ENCODE data around the gene ENG. TPM values are rescaled to one million over a fixed set of nuclear protein-coding genes. Genes with fewer than 3 reads are reported as not detected.
"Not testable (repeated sequence)": the region's sequence is repeated elsewhere in the genome, so short reads cannot be mapped to it uniquely, and the experiment has no call there.

ENG gene
- total and polyA plus RNA-seq, 12 donors: 76.8 to 310 (median 142) TPM

DNA sequence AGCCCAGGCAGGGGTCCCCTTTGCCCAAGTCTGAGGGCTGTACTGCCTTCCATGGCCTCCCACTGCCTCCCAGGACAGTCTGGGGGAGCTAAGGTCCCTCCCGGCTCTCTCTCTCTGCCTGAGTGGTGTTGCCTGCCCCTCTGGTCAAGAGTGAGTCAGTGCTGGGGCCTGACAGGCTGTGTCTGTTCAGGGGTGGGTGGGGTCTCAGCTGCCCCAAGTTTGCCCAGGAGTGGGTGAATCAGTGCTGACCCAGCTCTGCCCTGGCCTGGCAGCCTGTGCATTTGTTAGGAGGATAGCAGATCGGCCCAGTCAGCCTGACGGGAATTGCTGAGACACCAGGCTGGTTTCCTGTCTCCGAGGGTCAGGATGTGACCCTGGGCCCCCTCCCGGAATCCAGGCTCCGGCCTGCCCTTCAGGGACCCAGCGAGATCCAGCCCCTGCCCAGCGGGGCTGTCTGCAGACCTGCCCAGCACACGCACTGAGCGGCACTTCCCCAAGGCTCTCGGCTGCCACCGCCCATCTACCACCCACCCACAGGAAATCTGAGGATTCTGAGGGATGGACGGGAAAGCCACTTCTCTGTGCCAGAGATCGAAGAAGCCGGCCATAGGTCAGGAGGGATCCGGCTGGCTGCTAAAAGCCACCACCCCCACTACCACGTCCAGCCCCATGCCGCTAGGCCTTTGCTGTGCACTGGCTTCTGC is 15.9 kb downstream of the ENG start:
- 43 to 51% methylated on average over 18 of the region's 18 CpGs for WGBS, 2 donors
- peak; percentile 59 to 90 (median 75) for ATAC-seq

DNA sequence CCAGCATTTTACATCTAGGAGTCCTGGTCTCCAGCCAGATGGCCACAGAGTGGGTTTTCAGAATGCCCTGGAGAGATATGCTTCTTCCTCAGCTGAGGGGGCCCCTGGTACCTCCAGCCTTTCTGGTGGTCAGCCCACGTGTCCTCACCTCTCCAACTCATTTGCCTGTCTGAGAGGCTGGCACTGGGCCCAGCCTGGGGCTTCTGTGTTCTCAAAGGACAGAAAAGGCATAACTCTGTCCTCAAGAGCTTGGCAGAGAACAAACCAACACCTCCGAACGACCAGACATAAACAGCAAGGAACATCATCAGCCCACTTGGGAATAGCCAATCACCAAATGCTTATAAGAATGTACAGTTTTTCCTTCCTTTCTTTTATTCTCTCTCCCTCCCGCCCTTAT is 17.1 kb downstream of the ENG start:
- WGBS, 2 donors: 39% methylated on average over 4 of the region's 4 CpGs
- TF ChIP-seq, protein P1, sequence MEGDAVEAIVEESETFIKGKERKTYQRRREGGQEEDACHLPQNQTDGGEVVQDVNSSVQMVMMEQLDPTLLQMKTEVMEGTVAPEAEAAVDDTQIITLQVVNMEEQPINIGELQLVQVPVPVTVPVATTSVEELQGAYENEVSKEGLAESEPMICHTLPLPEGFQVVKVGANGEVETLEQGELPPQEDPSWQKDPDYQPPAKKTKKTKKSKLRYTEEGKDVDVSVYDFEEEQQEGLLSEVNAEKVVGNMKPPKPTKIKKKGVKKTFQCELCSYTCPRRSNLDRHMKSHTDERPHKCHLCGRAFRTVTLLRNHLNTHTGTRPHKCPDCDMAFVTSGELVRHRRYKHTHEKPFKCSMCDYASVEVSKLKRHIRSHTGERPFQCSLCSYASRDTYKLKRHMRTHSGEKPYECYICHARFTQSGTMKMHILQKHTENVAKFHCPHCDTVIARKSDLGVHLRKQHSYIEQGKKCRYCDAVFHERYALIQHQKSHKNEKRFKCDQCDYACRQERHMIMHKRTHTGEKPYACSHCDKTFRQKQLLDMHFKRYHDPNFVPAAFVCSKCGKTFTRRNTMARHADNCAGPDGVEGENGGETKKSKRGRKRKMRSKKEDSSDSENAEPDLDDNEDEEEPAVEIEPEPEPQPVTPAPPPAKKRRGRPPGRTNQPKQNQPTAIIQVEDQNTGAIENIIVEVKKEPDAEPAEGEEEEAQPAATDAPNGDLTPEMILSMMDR (IDR thresholded peaks at IDR 0.05): no peak
- peaks cover 41 to 100% (median 97%) of the 10 kb centered on the region in 9 donors for H3K4me1 ChIP-seq
- no peaks in the 10 kb centered on the region for H3K9me3 ChIP-seq
- intact Hi-C loops (cut with DNase I): no loop called here
- no peak overlapping the region for H3K4me3 ChIP-seq
- ATAC-seq (no peak), DNase-seq (no peak)
- H3K36me3 ChIP-seq: peaks cover 0 to 90% (median 10%) of the 10 kb centered on the region in 9 donors
- peak overlapping the region in 9 of 10 donors; percentile 77 to 99 (median 89) for H3K27ac ChIP-seq
- H3K27me3 ChIP-seq: no peaks in the 10 kb centered on the region

More for the DNA sequence above, 15.9 kb downstream of the ENG start:
- TF ChIP-seq, protein P1 (IDR thresholded peaks at IDR 0.05): no peak
- DNase-seq: peak; percentile 74 to 75
- peaks cover 38 to 100% (median 85%) of the 10 kb centered on the region in 9 donors for H3K4me1 ChIP-seq
- H3K36me3 ChIP-seq: peaks cover 0 to 92% (median 20%) of the 10 kb centered on the region in 9 donors
- no peaks in the 10 kb centered on the region for H3K27me3 ChIP-seq
- H3K27ac ChIP-seq: peak overlapping the region; percentile 72 to 99 (median 88)
- no peaks in the 10 kb centered on the region for H3K9me3 ChIP-seq
- peak overlapping the region in 8 of 10 donors; percentile 2 to 32 (median 20) for H3K4me3 ChIP-seq
- intact Hi-C loops (cut with DNase I): no loop called here

DNA sequence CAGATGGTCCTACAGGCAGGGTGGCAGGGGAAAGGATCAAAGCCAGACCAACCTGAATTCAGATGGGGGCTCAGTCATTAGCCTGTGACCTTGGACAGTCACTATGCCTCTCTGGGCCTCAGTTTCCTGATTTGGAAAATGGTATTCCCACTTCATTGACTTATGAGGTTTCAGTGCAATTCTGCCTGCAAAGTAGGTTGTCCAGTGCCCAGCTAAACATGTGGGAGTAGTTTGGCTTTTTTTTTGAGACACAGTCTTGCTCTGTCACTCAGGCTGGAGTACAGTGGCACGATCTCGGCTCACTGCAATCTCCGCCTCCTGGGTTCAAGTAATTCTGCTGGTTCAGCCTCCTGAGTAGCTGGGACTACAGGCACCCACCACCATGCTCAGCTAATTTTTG is 17.9 kb downstream of the ENG start:
- intact Hi-C loops (cut with DNase I); DNase-seq; H3K9me3 ChIP-seq; H3K27me3 ChIP-seq; ATAC-seq: not testable (repeated sequence)
- Histone ChIP-seq H3K27ac (peak overlapping the region; percentile 61 to 99 (median 88)), H3K4me3 (peak overlapping the region in 3 of 10 donors; percentile 7 to 16 (median 15)), H3K36me3 (peaks cover 0 to 86% (median 5%) of the 10 kb centered on the region in 9 donors), H3K4me1 (peaks cover 38 to 100% (median 98%) of the 10 kb centered on the region in 9 donors)
- 62 to 67% methylated on average over 3 of the region's 3 CpGs for WGBS, 2 donors

DNA sequence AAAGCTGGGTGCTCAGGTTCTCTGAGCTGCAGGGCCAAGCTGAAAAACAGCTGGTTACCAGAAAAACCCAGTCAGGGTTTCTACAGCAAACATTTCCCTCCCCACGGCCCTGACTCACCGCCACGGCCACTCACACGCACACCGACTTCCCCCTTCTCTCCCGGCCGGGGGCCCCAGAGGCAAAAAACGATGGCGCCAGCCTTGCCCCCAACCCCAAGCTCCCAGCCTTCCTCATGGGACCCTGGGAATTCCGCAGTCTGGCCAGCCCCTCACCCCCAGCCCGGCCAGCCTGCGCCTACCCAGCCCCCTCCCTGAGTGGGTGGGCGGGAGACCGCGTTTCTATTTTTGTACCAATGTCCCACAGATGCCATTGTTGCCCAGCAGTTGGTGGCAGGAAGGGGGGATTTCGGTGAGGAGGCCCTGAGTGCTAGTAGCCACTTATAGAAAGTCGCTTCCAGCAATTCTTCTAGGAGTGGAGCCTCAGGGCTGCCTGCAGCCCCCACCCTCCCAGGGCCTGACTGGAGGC is 18.4 kb downstream of the ENG start:
- H3K4me3 ChIP-seq: peak overlapping the region in 6 of 10 donors; percentile 7 to 24 (median 16)
- intact Hi-C loops (cut with DNase I): no loop called here
- 22 to 30% methylated on average over 17 of the region's 17 CpGs for WGBS, 2 donors

More for the DNA sequence above, 18.4 kb downstream of the ENG start:
- H3K27me3 ChIP-seq: no peaks in the 10 kb centered on the region
- no peaks in the 10 kb centered on the region for H3K9me3 ChIP-seq
- ATAC-seq: peak in 7 of 8 donors; percentile 6 to 43 (median 26)
- H3K4me1 ChIP-seq: peaks cover 38 to 100% (median 98%) of the 10 kb centered on the region in 9 donors
- H3K36me3 ChIP-seq: peaks cover 0 to 82% (median under 1%) of the 10 kb centered on the region in 9 donors
- peak; percentile 55 to 61 for DNase-seq
- peak overlapping the region; percentile 61 to 99 (median 88) for H3K27ac ChIP-seq
- TF ChIP-seq, protein P1 (IDR thresholded peaks at IDR 0.05): no peak
